Prostate gland (tissue), 2 donors: ENCODE results near the gene GRID1. TPM values are rescaled to one million over a fixed set of nuclear protein-coding genes. Genes with fewer than 3 reads are reported as not detected.

Experiments used
- DNase-seq: peaks from one replicate; pipeline ENCODE4 v3.0.0-alpha.2; 2019; ENCODE audit warnings: low spot score
- H3K27ac ChIP-seq, 2 donors: fragments of 200-600 bp; sonication (generic); 2 replicates each; pipeline ENCODE4 v1.5.1; 2017 to 2019
- H3K27me3 ChIP-seq: fragments of 200-600 bp; sonication (generic); replicated peaks from 2 replicates; pipeline ENCODE4 v1.5.1; 2019; ENCODE audit not compliant: insufficient read depth
- H3K36me3 ChIP-seq, 2 donors: fragments of 200-600 bp; sonication (generic); 1 replicate in 1 of 2; 2 replicates in 1 of 2; pipeline versions ENCODE4 v1.5.1 to v1.8.1; 2017 to 2019
- H3K4me1 ChIP-seq: fragments of 200-600 bp; sonication (generic); replicated peaks from 2 replicates; pipeline ENCODE4 v1.5.1; 2019
- H3K4me3 ChIP-seq, 2 donors: fragments of 200-600 bp; sonication (generic); 2 replicates each; pipeline ENCODE4 v1.5.1; 2017 to 2019
- H3K9me3 ChIP-seq: fragments of 200-600 bp; sonication (generic); 2 replicates; pipeline ENCODE4 v1.5.1; 2017
- CTCF ChIP-seq, 4 experiments: fragments of 200-600 bp in 2 of 4; fragments of 450-650 bp in 2 of 4; sonication (generic) in 2 of 4; IDR thresholded peaks; 1 replicate in 3 of 4; 2 replicates in 1 of 4; pipeline ENCODE4 v1.5.1; 2016 to 2019; ENCODE audit warnings: antibody characterized with exemption in 4 of 4, mild to moderate bottlenecking in 2 of 4, moderate library complexity in 2 of 4
- POLR2A ChIP-seq: fragments of 450-650 bp; IDR thresholded peaks from one replicate; pipeline ENCODE4 v1.6.1; 2016; ENCODE audit warnings: antibody characterized with exemption, mild to moderate bottlenecking
- POLR2AphosphoS5 ChIP-seq: sonication (generic); formaldehyde crosslinking; IDR thresholded peaks from one replicate; pipeline ENCODE4 v1.6.1; 2017; ENCODE audit warnings: antibody characterized with exemption
- WGBS: methylation state at CpG from one replicate; pipeline ENCODE4 v1.1.5; 2018; 5-methylcytosine and 5-hydroxymethylcytosine counted together
- intact Hi-C: fragments of 100-400 bp; cut with DNase I; formaldehyde crosslinking; loops from one replicate; pipeline ENCODE4 v1.14.2; 2022
- total RNA-seq, 2 donors: library from RNA; depleted of rRNA; stranded (reverse); fragments of >200 nt; gene quantifications; one replicate each; pipeline ENCODE4 v1.1.0, GENCODE V29; 2016

GRID1 gene
- total RNA-seq, 2 donors from 2014 or later: 1.0 to 10.0 TPM

GRCh38 chr10:86221442-86222335, 144.9 kb downstream of the GRID1 start:
- Histone ChIP-seq H3K9me3 (no peaks in the 10 kb centered on the region), H3K36me3 (no peaks in the 10 kb centered on the region), H3K4me1 (no peaks in the 10 kb centered on the region), H3K27me3 (no peaks in the 10 kb centered on the region), H3K27ac (no peak overlapping the region), H3K4me3 (no peak overlapping the region)
- DNase-seq: no peak
- intact Hi-C loops: no loop called here
- TF ChIP-seq POLR2A: no peak
- TF ChIP-seq CTCF (IDR thresholded peaks at IDR 0.05): no peak
- no peak for TF ChIP-seq POLR2AphosphoS5
- 79% methylated on average over 7 of the region's 7 CpGs for WGBS

- Histone ChIP-seq H3K36me3 (no peaks in the 10 kb centered on the region), H3K9me3 (no peaks in the 10 kb centered on the region), H3K4me3 (no peak overlapping the region), H3K27me3 (no peaks in the 10 kb centered on the region), H3K27ac (no peak overlapping the region), H3K4me1 (no peaks in the 10 kb centered on the region)
- TF ChIP-seq POLR2AphosphoS5 (no peak), POLR2A (no peak), CTCF (IDR thresholded peaks at IDR 0.05) (no peak)
- intact Hi-C loops: no loop called here
- 82% methylated on average over 6 of the region's 6 CpGs for WGBS
- DNase-seq: no peak
Observed at GRCh38 chr10:86220626-86221025, 146.0 kb downstream of the GRID1 start.

GRCh38 chr10:86219271-86219670, 147.3 kb downstream of the GRID1 start:
- 77% methylated on average over 8 of the region's 8 CpGs for WGBS
- Histone ChIP-seq H3K27ac (no peak overlapping the region), H3K27me3 (no peaks in the 10 kb centered on the region), H3K4me3 (no peak overlapping the region), H3K36me3 (no peaks in the 10 kb centered on the region), H3K4me1 (no peaks in the 10 kb centered on the region), H3K9me3 (no peaks in the 10 kb centered on the region)
- intact Hi-C loops: no loop called here
- no peak for DNase-seq
- TF ChIP-seq POLR2A (no peak), CTCF (IDR thresholded peaks at IDR 0.05) (no peak)

GRCh38 chr10:86218842-86219241, 147.8 kb downstream of the GRID1 start:
- no peak for TF ChIP-seq POLR2AphosphoS5
- no peak for TF ChIP-seq POLR2A
- no peak for TF ChIP-seq CTCF (IDR thresholded peaks at IDR 0.05)
- Histone ChIP-seq H3K27ac (no peak overlapping the region), H3K9me3 (no peaks in the 10 kb centered on the region), H3K36me3 (no peaks in the 10 kb centered on the region), H3K4me3 (no peak overlapping the region), H3K27me3 (no peaks in the 10 kb centered on the region), H3K4me1 (no peaks in the 10 kb centered on the region)
- DNase-seq: no peak
- intact Hi-C loops: no loop called here
- 87% methylated on average over 5 of the region's 5 CpGs for WGBS

- no peak for DNase-seq
- 91% methylated on average over 4 of the region's 4 CpGs for WGBS
- Histone ChIP-seq H3K27ac (no peak overlapping the region), H3K4me3 (no peak overlapping the region), H3K4me1 (no peaks in the 10 kb centered on the region), H3K27me3 (no peaks in the 10 kb centered on the region), H3K9me3 (no peaks in the 10 kb centered on the region), H3K36me3 (no peaks in the 10 kb centered on the region)
- intact Hi-C loops: no loop called here
- TF ChIP-seq POLR2AphosphoS5 (no peak), CTCF (IDR thresholded peaks at IDR 0.05) (no peak), POLR2A (no peak)
Observed at GRCh38 chr10:86218160-86218559, 148.4 kb downstream of the GRID1 start.
